ENCODE data around the gene MAGEH1.
"Not testable (repeated sequence)": the region's sequence is repeated elsewhere in the genome, so short reads cannot be mapped to it uniquely, and the experiment has no call there.

The MAGEH1 gene

GRCh38 chrX:55451990-55452832, at the start of gene MAGEH1:
TSS of gene MAGEH1 (plus strand) at chrX:55452127. CDS start at chrX:55452375, 248 bp downstream.
- peak; percentile 82 for DNase-seq

- peak; percentile 2 for DNase-seq
Measured at GRCh38 chrX:55427079-55427478, 24.8 kb upstream of the MAGEH1 start.

GRCh38 chrX:55443468-55443867, 8.5 kb upstream of the MAGEH1 start:
- DNase-seq = not testable (repeated sequence)

- DNase-seq = no peak
Measured at GRCh38 chrX:55450259-55450658, 1.7 kb upstream of the MAGEH1 start.

- no peak for DNase-seq
Measured at GRCh38 chrX:55451141-55451540, 786 bp upstream of the MAGEH1 start.

GRCh38 chrX:55451626-55451989, 319 bp upstream of the MAGEH1 start:
- DNase-seq = peak; percentile 6

GRCh38 chrX:55452833-55453124, 852 bp downstream of the MAGEH1 start:
- no peak for DNase-seq

- not testable (repeated sequence) for DNase-seq
Measured at GRCh38 chrX:55455708-55456107, 3.8 kb downstream of the MAGEH1 start.

GRCh38 chrX:55459426-55459825, 7.5 kb downstream of the MAGEH1 start:
- DNase-seq = not testable (repeated sequence)

GRCh38 chrX:55459926-55460325, 8.0 kb downstream of the MAGEH1 start:
- DNase-seq = not testable (repeated sequence)

- not testable (repeated sequence) for DNase-seq
Measured at GRCh38 chrX:55464050-55464449, 12.1 kb downstream of the MAGEH1 start.

- not testable (repeated sequence) for DNase-seq
Measured at GRCh38 chrX:55465108-55465507, 13.2 kb downstream of the MAGEH1 start.

- DNase-seq = not testable (repeated sequence)
Measured at GRCh38 chrX:55465791-55466190, 13.9 kb downstream of the MAGEH1 start.

GRCh38 chrX:55479956-55480355, 28.0 kb downstream of the MAGEH1 start:
- not testable (repeated sequence) for DNase-seq

GRCh38 chrX:55480390-55481062, 28.6 kb downstream of the MAGEH1 start:
- DNase-seq = no peak

GRCh38 chrX:55484948-55485347, 33.0 kb downstream of the MAGEH1 start:
- DNase-seq = no peak

- no peak for DNase-seq
Measured at GRCh38 chrX:55486736-55487135, 34.8 kb downstream of the MAGEH1 start.

GRCh38 chrX:55487143-55487542, 35.2 kb downstream of the MAGEH1 start:
- DNase-seq = no peak

GRCh38 chrX:55488006-55488592, 36.2 kb downstream of the MAGEH1 start:
- no peak for DNase-seq

GRCh38 chrX:55488593-55489313, 36.8 kb downstream of the MAGEH1 start:
- peak; percentile 50 for DNase-seq

- DNase-seq = no peak
Measured at GRCh38 chrX:55489314-55490009, 37.5 kb downstream of the MAGEH1 start, which contains the start of gene USP51. TSS of gene USP51 (minus strand) at chrX:55489848. CDS start at chrX:55488939, 909 bp downstream.

GRCh38 chrX:55490121-55490520, 38.2 kb downstream of the MAGEH1 start:
- no peak for DNase-seq

GRCh38 chrX:55490974-55491373, 39.0 kb downstream of the MAGEH1 start:
- DNase-seq = no peak

Data from activated CD4-positive, alpha-beta T cell treated with anti-CD3 and anti-CD28 coated beads, Interleukin-2, amount 50 U/mL, for 16 hours (primary cell).